PC-3 (cell line): ENCODE data around the gene FTO.

Experiments
- CTCF ChIP-seq: fragments of 300-600 bp; sonication (generic); conservative IDR thresholded peaks from 2 replicates; pipeline ENCODE4 v1.5.1; 2017; ENCODE audit warnings: antibody characterized with exemption, low read depth, mild to moderate bottlenecking, low read length
- EZH2phosphoT487 ChIP-seq: fragments of 300-600 bp; sonication (generic); IDR thresholded peaks from 2 replicates; pipeline ENCODE4 v1.6.1; 2018; ENCODE audit warnings: mild to moderate bottlenecking, antibody characterized with exemption, low read length, borderline replicate concordance

DNA sequence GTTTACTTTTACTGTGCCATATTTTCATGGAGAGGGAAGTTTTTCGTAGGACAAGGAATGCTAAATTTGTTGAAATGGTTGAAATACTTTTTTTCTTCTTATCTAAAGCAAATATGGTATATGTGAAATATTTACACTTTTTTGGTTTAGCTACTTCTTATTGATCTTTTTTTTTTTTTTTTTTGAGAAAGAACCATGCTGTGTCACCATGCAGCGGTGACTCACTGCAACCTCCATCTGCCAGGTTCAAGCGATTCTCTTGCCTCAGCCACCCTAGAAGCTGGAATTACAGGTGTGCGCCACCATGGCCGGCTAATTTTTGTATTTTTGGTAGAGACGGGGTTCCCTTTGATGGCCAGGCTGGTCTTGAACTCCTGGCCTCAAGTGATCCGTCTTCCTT, 100.5 kb downstream of the FTO start:
- TF ChIP-seq CTCF (no peak), EZH2phosphoT487 (no peak)
